GM21619 (cell line): ENCODE results near the gene GZMH.
"Not testable (repeated sequence)": the region's sequence is repeated elsewhere in the genome, so short reads cannot be mapped to it uniquely, and the experiment has no call there.

Source experiments
- ATAC-seq: cut with Tn5 transposase; IDR thresholded peaks from one replicate; pipeline ENCODE4 v1.9.1; 2021; ENCODE audit not compliant: unreplicated experiment

Gene GZMH, protein sequence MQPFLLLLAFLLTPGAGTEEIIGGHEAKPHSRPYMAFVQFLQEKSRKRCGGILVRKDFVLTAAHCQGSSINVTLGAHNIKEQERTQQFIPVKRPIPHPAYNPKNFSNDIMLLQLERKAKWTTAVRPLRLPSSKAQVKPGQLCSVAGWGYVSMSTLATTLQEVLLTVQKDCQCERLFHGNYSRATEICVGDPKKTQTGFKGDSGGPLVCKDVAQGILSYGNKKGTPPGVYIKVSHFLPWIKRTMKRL

DNA sequence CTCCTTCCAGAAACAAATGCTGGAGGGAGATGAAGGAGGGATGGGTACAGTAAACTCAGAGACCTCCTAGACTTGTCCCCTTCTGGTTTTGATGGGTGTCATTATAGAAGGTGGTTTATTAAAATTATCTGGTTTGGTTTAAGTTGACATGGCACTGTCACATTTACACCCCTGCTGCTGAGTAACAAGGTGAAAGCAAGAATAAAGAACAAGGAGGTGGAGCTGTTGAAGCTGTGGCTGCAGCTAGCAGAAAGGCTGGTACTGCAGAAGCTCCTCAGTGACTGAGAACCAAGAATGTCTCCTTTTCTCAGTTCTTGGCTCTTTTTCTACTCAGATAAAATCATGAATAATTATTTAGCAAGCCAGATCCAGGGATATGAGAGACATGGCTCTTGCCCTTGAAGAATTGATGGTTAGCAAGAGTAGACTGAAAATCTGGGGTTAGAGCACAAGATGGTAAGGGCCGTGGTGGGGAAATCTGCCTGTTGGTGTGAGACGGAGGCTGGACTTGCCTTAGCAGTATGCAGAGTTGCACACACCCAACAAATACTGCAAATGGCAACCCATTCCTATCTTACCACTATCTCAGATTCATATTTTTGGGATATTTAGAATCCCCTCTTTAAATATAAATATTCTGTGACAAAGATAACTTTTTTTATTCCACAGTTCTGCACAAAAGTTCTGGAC is at the start of gene GZMH:
Gene GZMH (minus strand): TSS at position 31 of the 690 bp plus-strand sequence. CDS start 72 bp downstream, outside the sequence.
- ATAC-seq = no peak

DNA sequence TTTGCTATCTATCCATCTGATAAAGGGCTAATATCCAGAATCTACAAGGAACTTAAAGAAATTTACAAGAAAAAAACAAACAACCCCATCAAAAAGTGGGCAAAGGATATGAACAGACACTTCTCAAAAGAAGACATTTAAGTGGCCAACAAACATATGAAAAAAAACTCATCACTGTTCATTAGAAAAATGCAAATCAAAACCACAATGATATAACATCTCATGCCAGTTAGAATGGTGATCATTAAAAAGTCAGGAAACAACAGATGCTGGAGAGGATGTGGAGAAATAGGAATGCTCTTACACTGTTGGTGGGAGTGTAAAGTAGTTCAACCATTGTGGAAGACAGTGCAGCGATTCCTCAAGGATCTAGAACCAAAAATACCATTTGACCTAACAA is 38.9 kb upstream of the GZMH start:
- ATAC-seq = not testable (repeated sequence)

DNA sequence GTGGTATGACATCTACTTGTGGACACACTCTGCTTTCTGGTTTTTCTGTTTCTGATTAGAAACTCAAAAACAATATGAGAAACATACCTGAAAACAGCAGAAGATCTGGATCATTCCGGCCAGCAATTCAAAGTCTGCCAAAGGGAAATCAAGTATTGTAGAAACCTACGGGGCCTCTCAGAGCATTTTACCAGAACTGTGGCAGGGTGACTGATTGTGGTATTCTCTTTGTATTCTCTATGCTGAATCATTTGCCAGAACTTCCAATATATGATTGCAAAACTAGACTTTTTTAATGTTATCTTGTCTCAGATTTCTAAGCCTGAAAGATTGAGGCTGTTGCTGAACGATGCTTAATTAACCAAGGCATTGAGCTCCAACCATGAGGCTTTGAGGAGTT is 30.4 kb upstream of the GZMH start:
- no peak for ATAC-seq

DNA sequence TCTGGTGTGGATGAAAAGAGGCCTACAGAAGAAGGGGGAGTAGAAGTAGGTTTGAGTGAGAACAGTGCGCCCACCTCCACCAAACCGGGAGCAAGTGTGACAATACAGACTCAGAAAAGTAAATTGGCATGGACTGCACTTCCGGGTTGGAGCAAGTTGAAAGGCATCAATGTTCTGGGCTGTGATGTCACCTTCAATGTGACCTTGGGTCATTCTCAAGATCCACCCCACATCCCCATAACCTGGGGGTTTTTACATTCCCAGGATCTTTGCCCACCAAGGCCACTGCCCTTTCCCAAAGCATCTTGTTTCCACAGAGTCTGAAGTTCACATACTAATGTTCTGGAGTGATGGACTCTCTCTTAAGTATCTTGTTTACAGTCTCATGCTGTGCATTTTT is 29.8 kb upstream of the GZMH start:
- no peak for ATAC-seq

DNA sequence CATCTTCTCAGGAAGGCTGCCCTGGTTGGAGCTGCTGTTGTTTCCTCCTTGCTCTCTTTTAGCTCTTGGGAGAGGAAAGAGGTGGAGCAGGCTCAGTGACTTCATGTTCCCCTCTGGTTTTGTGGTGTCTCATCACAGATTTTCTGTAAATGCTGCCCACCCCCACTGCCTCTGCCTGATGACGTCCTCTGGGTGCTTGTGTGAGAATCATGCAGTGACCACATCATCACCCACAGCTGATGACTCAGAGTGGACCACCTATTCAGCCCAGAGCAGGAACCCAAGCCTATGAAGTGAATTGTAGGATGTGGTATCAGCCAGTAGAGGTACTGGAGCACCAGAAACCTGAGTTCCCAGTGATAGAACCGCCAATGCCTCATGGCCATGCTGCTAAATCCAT is 24.7 kb upstream of the GZMH start, which contains the start of gene GZMB:
Gene GZMB (minus strand): TSS at position 33 of the 400 bp plus-strand sequence. CDS start 30 bp downstream, at position 3.
- no peak for ATAC-seq

DNA sequence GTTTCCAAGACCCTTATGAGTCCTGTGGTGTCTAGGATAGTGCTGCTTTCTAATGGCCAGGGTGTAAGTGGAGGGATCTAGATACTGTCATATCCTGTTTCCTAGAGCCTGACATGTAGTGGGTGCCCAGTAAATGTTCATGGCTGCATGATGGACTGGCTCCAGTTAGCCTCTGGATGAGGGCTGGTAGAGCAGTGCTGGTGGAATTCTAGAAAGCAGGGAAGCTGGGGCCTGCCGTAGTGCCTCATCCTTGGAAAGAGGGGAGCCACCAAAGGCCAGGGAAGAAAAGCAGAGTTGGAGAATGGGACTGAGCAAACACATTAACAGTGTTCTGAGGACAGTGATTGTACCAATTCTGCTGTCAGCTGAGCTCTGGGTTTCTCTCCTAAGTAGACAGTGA is 23.9 kb upstream of the GZMH start:
- ATAC-seq = no peak

DNA sequence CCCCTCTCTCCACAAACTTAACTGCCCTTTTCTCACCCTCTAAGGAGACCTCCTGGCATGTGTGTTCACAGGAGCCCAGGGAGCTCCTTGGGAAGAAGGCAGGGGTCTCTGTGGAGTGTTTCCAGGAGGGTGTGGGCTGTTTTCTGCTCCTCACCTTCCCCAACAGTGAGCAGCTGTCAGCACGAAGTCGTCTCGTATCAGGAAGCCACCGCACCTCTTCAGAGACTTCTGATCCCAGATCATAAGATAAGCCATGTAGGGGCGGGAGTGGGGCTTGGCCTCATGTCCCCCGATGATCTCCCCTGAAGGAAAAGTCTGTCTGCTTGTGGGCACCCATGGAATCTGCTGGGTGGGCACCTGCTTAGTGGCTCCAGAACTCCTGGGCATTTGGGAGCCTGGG is 23.3 kb upstream of the GZMH start:
- ATAC-seq = no peak

DNA sequence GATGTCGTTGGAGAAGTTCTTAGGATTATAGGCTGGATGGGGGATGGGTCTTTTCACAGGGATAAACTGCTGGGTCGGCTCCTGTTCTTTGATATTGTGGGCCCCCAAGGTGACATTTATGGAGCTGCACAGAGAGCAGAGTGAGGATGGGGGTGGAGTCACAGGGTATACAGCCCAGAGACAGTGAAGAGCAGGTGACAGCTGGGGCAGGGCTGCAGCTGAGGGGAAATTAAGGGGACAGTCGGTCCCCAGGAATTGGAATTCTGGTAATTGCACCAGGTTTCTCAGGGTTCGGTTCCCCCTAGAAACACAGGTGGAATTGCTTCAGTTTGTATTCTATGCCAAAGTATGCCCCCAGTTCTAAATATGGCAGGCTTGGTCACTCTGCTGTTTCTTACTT is 22.9 kb upstream of the GZMH start:
- no peak for ATAC-seq

DNA sequence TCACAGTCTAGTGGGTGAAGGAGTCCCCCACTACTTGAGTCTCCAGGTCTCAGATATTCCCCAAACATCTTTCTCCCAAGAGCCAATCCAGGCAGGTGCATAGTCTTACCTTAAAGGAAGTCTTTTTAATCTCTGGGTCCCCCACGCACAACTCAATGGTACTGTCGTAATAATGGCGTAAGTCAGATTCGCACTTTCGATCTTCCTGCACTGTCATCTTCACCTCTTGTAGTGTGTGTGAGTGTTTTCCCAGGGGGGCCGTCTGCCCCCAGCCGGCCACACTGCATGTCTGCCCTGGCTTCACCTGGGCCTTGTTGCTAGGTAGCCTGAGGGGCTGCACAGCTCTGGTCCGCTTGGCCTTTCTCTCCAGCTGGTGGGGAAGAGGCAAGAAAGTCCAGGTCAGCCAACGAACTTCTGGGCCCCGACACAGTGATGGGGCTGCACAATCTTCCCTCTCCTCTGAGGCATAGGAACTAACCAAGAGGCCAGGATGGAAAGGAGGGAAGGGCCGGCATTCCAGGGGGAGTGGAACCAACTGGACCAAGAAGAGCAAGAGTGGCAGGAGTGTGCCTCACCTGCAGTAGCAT is 22.4 kb upstream of the GZMH start:
- ATAC-seq = no peak

DNA sequence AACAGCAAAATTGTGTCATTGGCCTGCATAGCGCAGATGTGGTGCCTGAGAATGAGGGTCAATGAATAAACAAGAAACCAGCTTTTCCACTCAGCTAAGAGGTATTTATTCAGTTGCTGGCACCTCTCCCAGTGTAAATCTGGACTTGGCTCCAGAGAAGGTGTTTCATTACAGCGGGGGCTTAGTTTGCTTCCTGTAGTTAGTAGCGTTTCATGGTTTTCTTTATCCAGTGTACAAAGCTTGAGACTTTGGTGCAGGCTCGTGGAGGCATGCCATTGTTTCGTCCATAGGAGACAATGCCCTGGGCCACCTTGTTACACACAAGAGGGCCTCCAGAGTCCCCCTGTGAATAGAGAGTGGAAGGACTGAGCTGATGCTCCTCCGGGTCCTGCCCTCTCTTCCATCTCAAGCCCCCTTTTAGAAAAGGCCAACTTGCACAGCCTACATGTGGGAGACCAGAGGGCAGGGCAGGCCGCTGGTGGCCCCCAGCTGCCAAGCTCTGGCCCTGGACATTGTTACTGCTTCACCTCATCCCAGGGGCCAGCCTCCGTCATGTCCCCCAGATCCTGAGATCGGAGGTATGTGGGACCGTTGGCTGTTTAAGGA is 21.5 kb upstream of the GZMH start:
- no peak for ATAC-seq

DNA sequence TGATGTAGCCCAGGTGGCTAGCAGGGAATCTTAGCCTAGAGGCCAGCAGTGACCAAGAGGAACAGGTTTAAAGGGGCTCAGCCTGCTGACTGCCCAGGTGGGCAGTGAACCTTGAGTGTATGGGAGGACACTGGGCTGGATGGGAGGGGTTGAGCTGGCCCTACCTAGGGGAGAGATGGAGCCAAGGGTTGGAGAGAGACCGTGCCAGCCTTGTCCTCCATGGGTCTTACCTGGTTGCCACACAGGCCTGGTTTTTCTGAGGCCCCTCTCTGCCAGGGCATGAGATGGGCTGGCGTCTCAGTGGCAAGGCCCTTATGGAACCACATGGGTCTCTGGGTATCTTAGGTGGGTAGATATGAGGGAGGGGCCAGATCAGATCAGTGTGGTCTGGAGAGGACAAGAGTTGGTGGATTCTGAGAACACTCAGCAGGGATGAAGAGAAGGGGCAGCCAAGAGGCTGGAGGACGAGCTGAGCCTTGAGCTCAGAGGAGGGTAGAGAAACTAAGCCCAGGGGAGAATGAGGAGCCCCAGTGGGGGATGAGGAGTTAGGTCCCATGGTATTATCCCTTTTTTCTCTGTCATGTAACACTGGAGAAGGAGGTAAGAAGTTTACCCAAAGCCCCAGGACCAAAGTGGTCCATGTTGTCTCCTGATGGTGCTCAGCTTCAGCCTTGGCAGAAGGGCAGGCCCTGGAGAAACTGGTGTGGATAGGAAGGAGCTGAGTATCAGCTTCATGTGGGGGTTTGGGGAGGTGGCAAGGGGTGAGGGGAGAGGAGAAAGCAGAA is 20.8 kb upstream of the GZMH start:
- ATAC-seq = no peak

DNA sequence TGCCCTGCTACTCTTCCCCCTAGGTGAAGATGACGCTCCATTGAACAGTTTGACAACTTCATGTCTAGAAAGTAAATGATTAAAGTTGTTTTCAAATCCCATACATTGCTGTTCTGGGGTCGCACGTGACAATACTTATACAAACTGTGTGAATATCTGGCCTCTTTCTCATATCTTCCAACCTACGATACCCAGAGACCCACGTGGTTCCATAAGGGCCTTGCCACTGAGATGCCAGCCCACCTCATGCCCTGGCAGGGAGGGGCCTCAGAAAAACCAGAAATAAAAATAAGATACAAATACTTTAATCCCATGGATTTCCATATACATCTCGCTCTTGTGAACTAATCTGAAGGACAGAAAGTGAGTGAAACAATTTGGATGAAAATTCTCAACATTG is 20.0 kb upstream of the GZMH start:
- ATAC-seq = no peak

DNA sequence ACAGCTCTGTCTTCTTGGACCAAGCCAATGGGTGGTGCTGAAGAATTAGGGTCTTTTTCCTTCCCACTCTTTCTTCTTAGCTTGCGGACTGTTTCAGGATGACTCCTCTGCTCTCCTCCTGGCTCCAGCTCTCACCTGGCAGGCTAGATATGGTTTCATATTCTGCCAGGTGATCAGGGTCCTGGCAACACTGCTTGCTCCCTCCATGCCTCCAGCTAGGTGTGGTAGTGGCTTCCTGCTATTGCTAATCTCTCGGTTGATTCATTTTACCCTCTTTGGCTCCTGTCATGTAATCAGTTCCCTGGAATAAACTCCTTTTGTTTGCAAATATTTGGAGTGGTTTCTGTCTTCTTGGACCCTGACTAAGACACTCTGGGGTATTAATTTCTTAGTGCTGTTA is 4.3 kb upstream of the GZMH start:
- ATAC-seq = no peak

DNA sequence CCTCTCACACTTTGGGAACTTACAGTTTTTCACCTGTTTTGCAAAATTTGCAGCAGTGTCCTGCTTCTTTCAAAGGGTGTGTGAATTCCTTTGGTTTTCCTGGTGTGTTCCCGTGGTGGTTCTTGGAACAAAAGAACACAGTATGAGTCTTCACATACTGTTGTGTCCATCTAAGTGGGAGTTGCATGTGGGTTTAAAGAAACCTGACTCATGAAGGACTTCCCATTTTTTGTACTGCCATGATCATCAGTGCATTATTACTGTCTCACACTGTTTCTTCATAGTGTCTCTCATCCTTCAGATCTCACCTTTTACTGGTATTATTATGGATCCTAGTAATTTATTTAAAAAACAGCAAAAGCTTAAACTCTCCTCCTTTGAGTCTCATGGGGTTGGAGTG is 3.8 kb upstream of the GZMH start:
- ATAC-seq = no peak

DNA sequence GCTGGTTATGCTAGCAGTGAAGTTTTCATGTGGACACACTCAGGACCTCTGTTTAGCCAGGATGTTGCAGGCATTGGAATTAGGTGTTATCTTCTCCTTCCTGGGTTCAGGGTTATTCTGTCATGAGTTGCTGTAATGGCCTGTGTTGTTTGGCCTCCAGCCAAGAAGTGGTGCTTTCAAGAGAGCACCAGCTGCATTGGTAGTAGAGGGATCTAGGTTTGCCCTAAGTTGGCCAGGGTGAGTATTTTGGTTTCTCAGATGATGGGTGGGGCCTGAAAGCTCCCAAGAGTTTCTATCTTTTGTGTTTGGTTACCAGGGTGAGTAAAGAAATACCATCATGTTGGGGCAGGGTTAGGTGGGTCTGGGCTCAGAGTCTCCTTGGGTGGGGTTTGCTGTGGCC is 2.7 kb upstream of the GZMH start:
- ATAC-seq = no peak

DNA sequence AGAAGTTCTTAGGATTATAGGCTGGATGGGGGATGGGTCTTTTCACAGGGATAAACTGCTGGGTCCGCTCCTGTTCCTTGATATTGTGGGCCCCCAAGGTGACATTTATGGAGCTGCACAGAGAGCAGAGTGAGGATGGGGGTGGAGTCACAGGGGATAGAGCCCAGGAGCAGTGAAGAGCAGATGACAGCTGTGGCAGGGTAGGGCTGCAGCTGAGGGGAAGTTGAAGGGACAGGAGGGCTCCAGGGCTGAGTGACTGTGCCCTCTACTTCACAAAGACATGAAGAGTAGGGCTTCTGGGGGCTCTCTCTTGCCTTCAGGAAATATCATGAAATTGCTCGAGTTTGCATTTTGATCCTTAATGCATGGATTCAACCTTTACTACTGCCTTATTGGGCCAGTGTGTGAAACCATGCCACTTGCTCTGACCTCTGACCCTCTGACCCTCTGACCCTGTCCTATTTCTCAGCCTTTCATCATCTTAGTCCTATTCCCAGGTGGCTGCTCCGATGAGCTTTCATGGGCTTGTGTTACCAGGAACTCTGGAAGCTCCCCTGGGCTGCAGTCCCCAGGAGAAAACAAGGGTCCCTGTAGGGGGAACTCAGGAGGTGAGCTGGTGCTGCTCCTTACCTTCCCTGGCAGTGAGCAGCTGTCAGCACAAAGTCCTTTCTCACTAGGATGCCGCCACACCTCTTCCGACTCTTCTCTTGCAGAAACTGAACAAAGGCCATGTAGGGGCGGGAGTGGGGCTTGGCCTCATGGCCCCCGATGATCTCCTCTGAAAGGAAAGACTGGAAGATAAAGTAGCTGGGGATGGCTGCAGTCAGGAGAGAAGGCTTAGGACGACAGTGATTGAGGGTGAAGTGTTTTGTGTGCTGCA is 1.6 kb downstream of the GZMH start:
- no peak for ATAC-seq

DNA sequence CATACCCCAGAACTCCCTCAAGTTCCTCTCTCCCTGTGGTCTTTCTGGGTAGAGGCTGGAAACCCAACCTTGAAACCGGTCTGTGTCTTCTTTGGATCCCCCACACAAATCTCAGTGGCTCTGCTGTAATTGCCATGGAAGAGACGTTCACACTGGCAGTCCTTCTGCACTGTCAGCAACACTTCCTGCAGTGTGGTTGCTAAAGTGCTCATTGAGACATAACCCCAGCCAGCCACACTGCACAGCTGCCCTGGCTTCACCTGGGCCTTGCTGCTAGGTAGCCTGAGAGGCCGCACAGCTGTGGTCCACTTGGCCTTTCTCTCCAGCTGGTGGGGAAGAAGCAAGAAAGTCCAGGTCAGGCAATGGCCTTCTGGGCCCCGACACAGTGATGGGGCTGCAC is 2.4 kb downstream of the GZMH start:
- ATAC-seq = no peak

DNA sequence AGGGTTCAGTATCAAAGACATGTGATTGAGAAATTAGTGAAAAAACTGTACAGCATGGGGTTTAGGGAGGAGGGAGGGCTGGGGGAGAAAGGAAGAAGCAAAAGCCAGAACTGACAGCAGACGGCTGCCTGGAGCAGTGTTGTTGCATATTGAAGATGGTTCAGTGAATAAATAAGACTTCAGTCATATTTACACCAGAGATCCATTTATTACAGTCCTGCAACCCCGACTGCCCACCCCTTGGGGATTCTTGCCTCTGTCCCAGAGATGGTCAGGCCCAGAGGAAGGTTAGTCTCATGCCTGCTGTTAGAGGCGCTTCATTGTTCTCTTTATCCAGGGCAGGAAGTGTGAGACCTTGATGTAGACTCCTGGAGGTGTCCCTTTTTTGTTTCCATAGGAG is 3.2 kb downstream of the GZMH start:
- no peak for ATAC-seq

DNA sequence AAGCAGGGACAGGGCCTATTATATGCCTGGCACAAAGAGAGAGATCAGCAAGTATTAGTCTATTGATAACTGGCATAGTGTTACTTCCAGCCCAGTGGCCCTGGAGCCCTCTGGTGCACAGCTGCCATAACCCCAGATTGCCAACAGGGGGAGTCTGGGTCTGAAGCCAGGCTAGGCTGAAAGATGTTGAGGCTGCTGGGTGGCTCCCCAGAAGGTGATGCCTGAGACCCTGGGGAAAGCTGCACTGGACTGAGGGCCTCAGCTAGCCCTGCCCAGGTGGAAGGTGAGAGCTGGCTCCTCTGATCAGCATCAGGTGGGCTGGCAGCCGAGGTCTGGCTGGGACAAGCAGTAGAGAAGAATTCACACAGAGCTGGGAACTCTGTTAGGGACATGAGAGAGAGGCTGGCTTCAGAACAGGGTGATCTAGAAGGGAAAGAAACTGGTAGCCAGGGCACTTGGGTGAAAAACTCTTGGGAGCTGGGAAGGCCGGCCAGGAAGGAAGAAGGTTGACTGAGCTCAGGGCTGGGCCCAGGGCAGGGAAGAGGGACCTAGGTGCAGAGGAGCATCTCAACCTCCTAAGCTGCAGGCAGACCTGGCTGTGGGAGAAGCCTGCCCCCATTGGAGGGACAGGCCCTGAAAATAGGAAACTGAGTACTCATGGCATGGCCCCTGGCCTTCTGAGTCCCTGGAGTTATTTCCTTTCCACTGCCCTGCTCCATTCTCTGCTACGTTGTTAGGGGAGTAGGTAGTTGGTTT is 3.9 kb downstream of the GZMH start:
- ATAC-seq = peak; percentile 84

DNA sequence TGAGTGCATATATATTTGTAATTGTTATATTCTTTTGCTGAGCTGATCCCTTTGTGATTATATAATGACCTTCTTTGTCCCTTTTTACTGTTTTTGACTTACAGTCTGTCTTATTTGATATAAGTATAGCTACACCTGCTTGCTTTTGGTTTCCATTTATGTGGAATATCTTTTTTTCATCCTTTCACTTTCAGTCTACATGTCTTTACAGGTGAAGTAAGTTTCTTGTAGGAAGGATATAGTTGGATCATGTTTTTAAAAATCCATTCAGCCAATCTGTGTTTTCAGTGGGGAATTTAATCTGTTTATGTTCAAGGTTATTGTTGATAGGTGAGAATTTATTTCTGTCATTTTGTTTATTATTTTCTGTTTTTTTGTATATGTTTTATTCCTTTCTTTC is 12.1 kb downstream of the GZMH start:
- ATAC-seq = no peak
